A549 (cell line): ENCODE data around the gene TM7SF2.

Experiments used
- CHD4 ChIP-seq: fragments of 200-600 bp; sonication (generic); IDR thresholded peaks from 2 replicates; pipeline ENCODE4 v1.6.1; 2016; ENCODE audit warnings: antibody characterized with exemption, mild to moderate bottlenecking, borderline replicate concordance
- CTCF ChIP-seq: fragments of >200 bp; sonication (Bioruptor Twin); formaldehyde crosslinking; IDR thresholded peaks from 3 replicates; pipeline ENCODE4 v1.5.1; 2016
- MAX ChIP-seq: IDR thresholded peaks from 2 replicates; pipeline ENCODE4 v1.6.1; 2012
- MYC ChIP-seq: IDR thresholded peaks from 2 replicates; pipeline ENCODE4 v1.6.1; 2012; ENCODE audit warnings: mild to moderate bottlenecking, inconsistent platforms, low read length, improper control_type of control experiment, borderline replicate concordance
- POLR2A ChIP-seq: IDR thresholded peaks from 2 replicates; pipeline ENCODE4 v1.6.1; 2012; ENCODE audit warnings: mild to moderate bottlenecking, low read length
- RAD21 ChIP-seq, 2 experiments: fragments of >200 bp in 1 of 2; sonication (Bioruptor Twin) in 1 of 2; formaldehyde crosslinking in 1 of 2; IDR thresholded peaks in 1 of 2; conservative IDR thresholded peaks in 1 of 2; 2 replicates in 1 of 2; 3 replicates in 1 of 2; pipeline ENCODE4 v1.6.1; 2012 to 2018; ENCODE audit warnings: inconsistent platforms in 1 of 2
- RARB ChIP-seq: fragments of 250-450 bp; sonication (Bioruptor Pico); IDR thresholded peaks from 2 replicates; pipeline ENCODE4 v1.8.0; 2021; ENCODE audit warnings: mild to moderate bottlenecking, moderate library complexity
- SREBF2 ChIP-seq: fragments of 450-650 bp; IDR thresholded peaks from 2 replicates; pipeline ENCODE4 v1.6.1; 2014; ENCODE audit warnings: mild to moderate bottlenecking, moderate library complexity

GRCh38 chr11:65111159-65111743 lies 421 bp upstream of the TM7SF2 start:
- TF ChIP-seq MAX (no peak), SREBF2 (no peak), CHD4 (no peak), CTCF (no peak), POLR2A (no peak), RAD21 (conservative IDR thresholded peaks at IDR 0.05 in 1 of 2, IDR thresholded peaks at IDR 0.05 in 1 of 2) (no peak), MYC (no peak), RARB (CRISPR knock-in tag) (no peak)
